GM13976 (cell line): ENCODE results near the gene CD47.

Experiments used
- DNase-seq: peaks from one replicate; pipeline ENCODE4 v3.0.0; 2012; ENCODE audit warnings: low spot score
- in situ Hi-C: fragments of 300-500 bp; cut with MboI; formaldehyde crosslinking; loops from one replicate; pipeline ENCODE4 v1.12.0; 2022; ENCODE audit warnings: low sequenced_read_pairs, mixed read lengths, inconsistent platforms; ENCODE audit not compliant: unreplicated experiment
- TF ChIP-seq, protein P1 (sequence below): IDR thresholded peaks from 2 replicates; pipeline ENCODE4 v1.5.1; 2012; ENCODE audit warnings: borderline replicate concordance, mild to moderate bottlenecking; ENCODE audit not compliant: insufficient read depth; ENCODE audit errors: extremely low read depth, missing control alignments, control extremely low read depth

CD47 gene

DNA sequence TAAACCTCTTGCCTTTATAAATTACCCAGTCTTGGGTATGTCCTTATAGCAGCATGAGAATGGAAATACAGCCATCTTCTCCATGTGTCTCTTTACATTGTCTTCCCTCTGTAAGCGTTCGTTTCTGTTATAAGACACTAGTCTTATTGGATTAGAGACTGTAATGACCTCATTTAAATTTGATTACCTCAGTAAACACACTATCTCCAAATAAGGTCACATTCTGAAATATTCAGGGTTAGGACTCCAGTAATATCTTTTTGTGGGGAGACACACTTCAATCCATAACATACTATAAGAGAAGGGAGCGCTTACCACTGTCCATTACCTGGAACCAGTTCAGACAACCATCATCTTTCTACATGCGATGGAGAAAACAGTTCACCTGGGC is 34.3 kb upstream of the CD47 start:
- TF ChIP-seq, protein P1, sequence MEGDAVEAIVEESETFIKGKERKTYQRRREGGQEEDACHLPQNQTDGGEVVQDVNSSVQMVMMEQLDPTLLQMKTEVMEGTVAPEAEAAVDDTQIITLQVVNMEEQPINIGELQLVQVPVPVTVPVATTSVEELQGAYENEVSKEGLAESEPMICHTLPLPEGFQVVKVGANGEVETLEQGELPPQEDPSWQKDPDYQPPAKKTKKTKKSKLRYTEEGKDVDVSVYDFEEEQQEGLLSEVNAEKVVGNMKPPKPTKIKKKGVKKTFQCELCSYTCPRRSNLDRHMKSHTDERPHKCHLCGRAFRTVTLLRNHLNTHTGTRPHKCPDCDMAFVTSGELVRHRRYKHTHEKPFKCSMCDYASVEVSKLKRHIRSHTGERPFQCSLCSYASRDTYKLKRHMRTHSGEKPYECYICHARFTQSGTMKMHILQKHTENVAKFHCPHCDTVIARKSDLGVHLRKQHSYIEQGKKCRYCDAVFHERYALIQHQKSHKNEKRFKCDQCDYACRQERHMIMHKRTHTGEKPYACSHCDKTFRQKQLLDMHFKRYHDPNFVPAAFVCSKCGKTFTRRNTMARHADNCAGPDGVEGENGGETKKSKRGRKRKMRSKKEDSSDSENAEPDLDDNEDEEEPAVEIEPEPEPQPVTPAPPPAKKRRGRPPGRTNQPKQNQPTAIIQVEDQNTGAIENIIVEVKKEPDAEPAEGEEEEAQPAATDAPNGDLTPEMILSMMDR: no peak
- in situ Hi-C loops: no loop called here
- DNase-seq: no peak

DNA sequence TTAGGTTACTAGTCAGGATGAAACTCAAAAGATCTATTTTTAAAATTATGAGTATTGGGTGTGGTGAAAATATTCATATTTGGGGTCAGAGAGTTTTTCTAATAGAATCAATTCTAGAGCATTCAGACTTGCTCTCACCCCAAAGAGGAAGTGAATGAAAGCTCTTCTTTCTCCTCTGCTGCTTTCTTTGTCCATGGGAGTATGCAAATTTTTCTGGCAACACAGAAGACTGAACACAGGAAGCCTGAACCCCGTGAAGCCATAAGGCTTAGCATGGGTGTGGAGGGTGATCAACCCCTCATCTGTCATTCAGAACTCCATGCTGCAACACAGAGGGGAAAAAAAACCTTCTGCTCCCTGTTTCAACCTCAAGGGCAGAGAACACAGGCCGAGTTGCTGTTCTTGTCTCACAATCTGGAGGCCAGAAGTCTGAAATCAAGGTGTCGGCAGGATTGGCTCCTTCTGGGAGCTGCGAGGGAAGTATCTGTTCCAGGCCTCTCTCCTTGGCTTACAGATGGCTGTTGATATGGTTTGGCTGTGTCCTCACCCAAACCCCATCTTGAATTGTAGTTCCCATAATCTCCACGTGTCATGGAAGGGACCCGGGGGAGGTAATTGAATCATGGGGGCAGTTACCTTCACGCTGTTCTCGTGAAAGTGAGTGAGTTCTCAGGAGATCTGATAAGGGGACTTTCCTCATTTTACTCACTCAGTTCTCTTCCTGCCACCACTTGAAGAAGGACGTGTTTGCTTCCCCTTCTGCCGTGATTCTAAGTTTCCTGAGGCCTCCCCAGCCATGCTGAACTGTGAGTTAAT is 33.7 kb upstream of the CD47 start:
- in situ Hi-C loops: no loop called here
- peak; percentile 58 for DNase-seq
- TF ChIP-seq, protein P1: no peak

DNA sequence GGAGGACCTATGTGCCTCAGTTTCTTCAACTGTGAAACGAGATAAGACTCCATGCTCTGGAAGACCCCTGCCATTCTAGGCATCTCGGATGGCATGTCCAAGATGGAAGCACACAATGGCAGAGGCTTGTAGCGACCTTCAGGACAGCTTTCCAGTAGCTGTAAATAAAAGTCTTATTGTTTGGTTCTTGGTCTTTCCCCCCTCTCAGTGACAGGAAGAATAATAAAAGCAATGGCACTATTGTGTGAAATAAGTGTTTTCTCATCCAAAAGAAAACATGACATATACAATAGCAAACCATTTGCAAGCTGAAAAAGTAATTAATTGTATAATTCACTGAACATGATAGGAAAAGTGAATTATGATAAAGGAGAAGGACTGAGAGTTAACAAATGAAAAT is 32.5 kb upstream of the CD47 start:
- no peak for DNase-seq
- in situ Hi-C loops: no loop called here
- TF ChIP-seq, protein P1: no peak

DNA sequence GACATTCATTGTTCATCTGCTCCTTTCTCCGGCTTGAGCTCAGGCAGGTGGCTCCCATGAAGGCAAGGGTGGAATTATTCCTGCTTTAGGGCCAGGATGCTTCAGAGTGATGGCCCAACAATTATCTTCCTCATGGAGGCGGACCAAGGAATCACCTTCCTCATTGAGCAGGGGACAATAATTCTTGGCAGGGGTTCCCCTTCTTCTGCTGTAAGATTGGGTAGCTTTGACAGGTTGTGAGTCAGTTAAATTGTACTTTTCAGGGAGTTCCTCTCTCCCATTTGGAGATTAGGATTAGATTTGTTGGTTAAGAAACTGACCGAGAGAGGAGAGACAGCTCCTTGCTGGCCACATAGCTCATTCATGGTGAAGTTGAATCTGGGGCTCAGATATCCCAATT is 31.4 kb upstream of the CD47 start:
- in situ Hi-C loops: no loop called here
- TF ChIP-seq, protein P1: no peak

DNA sequence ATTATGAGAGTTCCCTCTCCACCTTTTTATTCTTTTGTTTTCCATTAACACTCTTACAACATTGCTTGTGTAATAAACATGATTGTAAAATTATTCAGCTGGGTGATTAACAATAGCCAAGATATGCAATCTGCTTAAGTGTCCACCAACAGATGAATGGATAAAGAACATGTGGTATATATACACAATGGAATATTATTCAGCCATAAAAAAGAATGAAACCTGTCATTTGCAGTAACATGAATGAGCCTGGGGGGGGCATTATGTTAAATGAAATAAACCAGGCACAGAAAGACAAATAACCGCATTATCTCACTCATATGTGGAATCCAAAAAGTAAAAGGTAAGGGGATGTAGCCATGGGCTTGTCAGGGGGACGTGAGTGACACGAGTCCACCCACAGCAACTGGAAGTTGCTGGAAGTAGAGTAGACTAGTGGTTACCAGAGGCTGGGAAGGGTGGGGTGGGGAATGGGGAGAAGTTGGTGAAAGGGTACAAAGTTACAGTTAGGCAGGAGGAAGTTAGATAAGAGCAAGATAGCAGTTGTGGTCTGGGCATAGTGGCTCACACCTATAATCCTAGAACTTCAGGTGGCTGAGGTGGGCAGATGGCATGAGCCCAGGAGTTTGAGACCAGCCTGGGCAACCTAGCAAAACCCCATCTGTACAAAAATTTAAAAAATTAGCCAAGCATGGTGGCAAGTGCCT is 28.7 kb upstream of the CD47 start:
- no peak for DNase-seq
- in situ Hi-C loops: no loop called here
- TF ChIP-seq, protein P1: no peak

More for the DNA sequence above, 31.4 kb upstream of the CD47 start:
- DNase-seq: no peak

DNA sequence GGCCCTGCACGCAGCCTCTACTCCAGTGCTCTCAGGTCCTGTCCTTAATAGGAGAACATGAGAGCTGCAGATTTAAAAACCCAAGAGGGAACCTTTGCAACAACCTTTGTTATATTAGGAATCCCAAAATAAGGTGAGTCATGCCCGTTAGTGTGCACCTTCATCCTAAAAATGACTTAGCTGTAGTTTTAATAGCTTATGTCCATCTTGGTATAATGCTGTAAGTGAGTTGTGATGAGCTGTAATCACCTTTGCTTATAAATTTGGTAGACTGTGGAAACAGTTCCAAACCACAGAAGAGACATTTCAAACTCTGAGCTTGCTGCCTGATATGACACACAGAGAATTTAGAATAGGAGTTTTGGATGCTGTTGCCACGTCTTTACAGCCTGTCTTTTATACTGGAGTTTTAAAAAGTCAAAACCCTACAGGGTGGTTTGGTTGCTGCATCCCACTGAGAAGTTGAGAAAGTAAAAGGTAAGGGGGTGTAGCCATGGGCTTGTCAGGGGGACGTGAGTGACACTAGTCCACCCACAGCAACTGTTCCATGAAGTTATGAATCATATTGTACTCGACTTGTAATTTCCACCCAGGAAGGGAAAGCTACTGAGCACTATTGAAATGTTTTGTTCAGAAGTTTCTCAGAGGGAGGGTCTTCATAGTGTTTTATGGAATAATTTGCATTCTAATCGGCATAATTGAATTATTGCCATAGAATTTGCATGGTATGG is 27.4 kb upstream of the CD47 start:
- in situ Hi-C loops: no loop called here
- no peak for DNase-seq
- TF ChIP-seq, protein P1: no peak
